ENCODE measurements around the gene HMCN2.

GRCh38 chr9:130307667-130307943, 42.0 kb downstream of the HMCN2 start:
- TF ChIP-seq CTCF (IDR thresholded peaks at IDR 0.05) (no peak), POLR2AphosphoS5 (IDR thresholded peaks at IDR 0.05) (no peak), POLR2A (IDR thresholded peaks at IDR 0.05) (no peak)

Data from suprapubic skin (tissue), 4 donors.